Activated CD4-positive, alpha-beta T cell treated with anti-CD3 and anti-CD28 coated beads for 36 hours (primary cell): ENCODE measurements around the gene TADA1. TPM values are rescaled to one million over a fixed set of nuclear protein-coding genes. Genes with fewer than 3 reads are reported as not detected.
A peak's percentile ranks its signal among the peaks of the same experiment; 100 is the strongest.

Experiments used
- ATAC-seq: fragments of 200-7000 bp; cut with Tn5 transposase; one replicate; pipeline ENCODE4 v1.10.0; 2021; ENCODE audit warnings: mild to moderate bottlenecking, moderate library complexity
- CTCF ChIA-PET: fragments of 350-600 bp; sonication (Branson Sonifier 250); formaldehyde crosslinking; loops from one replicate; lab custom pipeline; 2021; ENCODE audit warnings: antibody characterized with exemption; lab: Charles Lee
- POLR2A ChIA-PET: fragments of 350-600 bp; sonication (Branson Sonifier 250); formaldehyde crosslinking; loops from one replicate; lab custom pipeline; 2021; ENCODE audit warnings: antibody characterized with exemption, inconsistent platforms; lab: Charles Lee
- DNase-seq: peaks from one replicate; pipeline ENCODE4 v3.0.0-alpha.2; 2020
- H3K27ac Mint-ChIP-seq: one replicate; pipeline ENCODE4 v1.8.0; 2021; ENCODE audit warnings: mixed read lengths
- H3K27me3 Mint-ChIP-seq: one replicate; pipeline ENCODE4 v1.8.0; 2021; ENCODE audit warnings: mixed read lengths
- H3K36me3 Mint-ChIP-seq: one replicate; pipeline ENCODE4 v1.8.0; 2021; ENCODE audit warnings: low read depth, mixed read lengths
- H3K4me1 Mint-ChIP-seq: one replicate; pipeline ENCODE4 v1.8.0; 2021; ENCODE audit warnings: mixed read lengths
- H3K4me3 Mint-ChIP-seq: one replicate; pipeline ENCODE4 v1.8.0; 2021; ENCODE audit warnings: mild to moderate bottlenecking, moderate library complexity, mixed read lengths
- H3K9me3 Mint-ChIP-seq: one replicate; pipeline ENCODE4 v1.8.0; 2021; ENCODE audit warnings: low read depth, mixed read lengths
- intact Hi-C, 2 experiments: fragments of 100-400 bp; cut with DNase I in 1 of 2; cut with micrococcal nuclease in 1 of 2; formaldehyde crosslinking; loops; one replicate each; pipeline versions ENCODE4 v1.14.2 to v1.15.1; 2022 to 2024; cut with DNase I, micrococcal nuclease
- total RNA-seq, 2 experiments: library from RNA; stranded (reverse); gene quantifications; one replicate each; pipeline ENCODE4 v1.2.3, GENCODE V29; 2021

The TADA1 gene
- total RNA-seq: 10 to 100 TPM; 16.0 to 19.5 TPM

GRCh38 chr1:166875734-166876539 lies at the start of gene TADA1:
Gene TADA1 (minus strand): TSS chr1:166876264. CDS start chr1:166876233, 31 bp downstream.
- intact Hi-C loops: loop anchor here (1.0 to 5.0 kb wide), 10 partner anchors 34 to 1244 kb away; partner anchors contain the start of genes POGK (in 2 of the 2), POU2F1 (in 2 of the 2), CREG1 (in 1 of the 2) and DCAF6 (in 1 of the 2)
- H3K4me1 Mint-ChIP-seq: peaks cover 45% of the 10 kb centered on the region
- H3K36me3 Mint-ChIP-seq: peaks cover 10% of the 10 kb centered on the region
- H3K9me3 Mint-ChIP-seq: peaks cover 3% of the 10 kb centered on the region
- ChIA-PET CTCF (interaction anchor here (0.5 to 5.7 kb wide), 13 partner anchors 9 to 870 kb away, joined by 3 to 42 read pairs (median 4); partner anchors contain the start of gene POGK), POLR2A (interaction anchor here (0.6 to 2.0 kb wide), 7 partner anchors 9 to 344 kb away, joined by 3 to 13 read pairs (median 4); partner anchors contain the start of genes POGK and POU2F1)
- H3K27ac Mint-ChIP-seq: peak within 1 kb of the TSS; percentile 97
- peak; percentile 91 for ATAC-seq
- H3K4me3 Mint-ChIP-seq: peak within 1 kb of the TSS; percentile 92
- peak; percentile 100 for DNase-seq
- no peaks in the 10 kb centered on the region for H3K27me3 Mint-ChIP-seq

GRCh38 chr1:166924823-166925541 lies 48.9 kb upstream of the TADA1 start:
- ATAC-seq (no peak), DNase-seq (no peak)
- Mint-ChIP-seq H3K27ac (no peak overlapping the region), H3K4me3 (no peak overlapping the region), H3K27me3 (peaks cover 16% of the 10 kb centered on the region), H3K9me3 (no peaks in the 10 kb centered on the region), H3K4me1 (no peaks in the 10 kb centered on the region), H3K36me3 (peaks cover 4% of the 10 kb centered on the region)
- intact Hi-C loops: no loop called here
- POLR2A ChIA-PET: no interaction called here
- CTCF ChIA-PET: interaction anchor here (0.9 kb wide), 1 partner anchor 15 kb away, joined by 3 read pairs; no protein-coding TSS in a partner anchor

- H3K4me1 Mint-ChIP-seq: no peaks in the 10 kb centered on the region
- H3K36me3 Mint-ChIP-seq: peaks cover 8% of the 10 kb centered on the region
- DNase-seq (peak; percentile 32), ATAC-seq (peak; percentile 57)
- H3K9me3 Mint-ChIP-seq: no peaks in the 10 kb centered on the region
- peaks cover 23% of the 10 kb centered on the region for H3K27me3 Mint-ChIP-seq
- ChIA-PET POLR2A (no interaction called here), CTCF (interaction anchor here (0.7 to 3.5 kb wide), 2 partner anchors 9 to 11 kb away, joined by 3 to 17 read pairs; no protein-coding TSS in a partner anchor)
- H3K4me3 Mint-ChIP-seq: no peak overlapping the region
- H3K27ac Mint-ChIP-seq: no peak overlapping the region
- intact Hi-C loops: no loop called here
Measured at GRCh38 chr1:166920561-166921475, 44.8 kb upstream of the TADA1 start.

GRCh38 chr1:166918956-166919316 lies 42.9 kb upstream of the TADA1 start:
- H3K36me3 Mint-ChIP-seq: peaks cover 8% of the 10 kb centered on the region
- CTCF ChIA-PET: interaction anchor here (0.7 to 2.1 kb wide), 6 partner anchors 9 to 140 kb away, joined by 3 to 13 read pairs (median 4); no protein-coding TSS in a partner anchor
- no peak overlapping the region for H3K27ac Mint-ChIP-seq
- peaks cover 23% of the 10 kb centered on the region for H3K27me3 Mint-ChIP-seq
- intact Hi-C loops: loop anchor here in 1 of 2 experiments (10.0 kb wide), 1 partner anchor 636 kb away; the partner anchor contains the start of gene CREG1
- POLR2A ChIA-PET: no interaction called here
- H3K4me3 Mint-ChIP-seq: no peak overlapping the region
- DNase-seq (no peak), ATAC-seq (no peak)
- no peaks in the 10 kb centered on the region for H3K4me1 Mint-ChIP-seq
- no peaks in the 10 kb centered on the region for H3K9me3 Mint-ChIP-seq

- H3K27ac Mint-ChIP-seq: no peak overlapping the region
- ChIA-PET POLR2A (no interaction called here), CTCF (interaction anchor here (0.6 to 2.1 kb wide), 5 partner anchors 8 to 481 kb away, joined by 3 to 13 read pairs (median 4); no protein-coding TSS in a partner anchor)
- peaks cover 8% of the 10 kb centered on the region for H3K36me3 Mint-ChIP-seq
- H3K9me3 Mint-ChIP-seq: no peaks in the 10 kb centered on the region
- no peak overlapping the region for H3K4me3 Mint-ChIP-seq
- no peaks in the 10 kb centered on the region for H3K4me1 Mint-ChIP-seq
- ATAC-seq (no peak), DNase-seq (no peak)
- H3K27me3 Mint-ChIP-seq: peaks cover 23% of the 10 kb centered on the region
- intact Hi-C loops: loop anchor here in 1 of 2 experiments (10.0 kb wide), 1 partner anchor 636 kb away; the partner anchor contains the start of gene CREG1
Measured at GRCh38 chr1:166918088-166918955, 42.3 kb upstream of the TADA1 start.

- Mint-ChIP-seq H3K36me3 (peaks cover 5% of the 10 kb centered on the region), H3K27ac (no peak overlapping the region), H3K4me3 (no peak overlapping the region), H3K9me3 (peaks cover 3% of the 10 kb centered on the region), H3K4me1 (peaks cover 4% of the 10 kb centered on the region), H3K27me3 (peaks cover 14% of the 10 kb centered on the region)
- ATAC-seq (no peak), DNase-seq (no peak)
- ChIA-PET POLR2A (interaction anchor here (0.6 kb wide), 1 partner anchor 77 kb away, joined by 3 read pairs; the partner anchor contains the start of gene POGK), CTCF (interaction anchor here (20.0 kb wide), 1 partner anchor 146 kb away, joined by 541 read pairs; no protein-coding TSS in a partner anchor)
- intact Hi-C loops: loop anchor here in 1 of 2 experiments (10.0 kb wide), 1 partner anchor 639 kb away; the partner anchor contains the start of gene CREG1
Measured at GRCh38 chr1:166915941-166916340, 39.9 kb upstream of the TADA1 start.

GRCh38 chr1:166915042-166915441 lies 39.0 kb upstream of the TADA1 start:
- DNase-seq (no peak), ATAC-seq (no peak)
- Mint-ChIP-seq H3K4me1 (peaks cover 10% of the 10 kb centered on the region), H3K27me3 (peaks cover 8% of the 10 kb centered on the region), H3K27ac (no peak overlapping the region), H3K36me3 (peaks cover 5% of the 10 kb centered on the region), H3K9me3 (peaks cover 3% of the 10 kb centered on the region), H3K4me3 (no peak overlapping the region)
- intact Hi-C loops: loop anchor here in 1 of 2 experiments (10.0 kb wide), 1 partner anchor 640 kb away; the partner anchor contains the start of gene CREG1
- ChIA-PET CTCF (interaction anchor here (0.7 to 20.0 kb wide), 2 partner anchors 147 to 185 kb away, joined by 6 to 541 read pairs; no protein-coding TSS in a partner anchor), POLR2A (no interaction called here)

- peaks cover 3% of the 10 kb centered on the region for H3K9me3 Mint-ChIP-seq
- peaks cover under 1% of the 10 kb centered on the region for H3K27me3 Mint-ChIP-seq
- CTCF ChIA-PET: interaction anchor here (0.6 to 20.0 kb wide), 3 partner anchors 148 to 213 kb away, joined by 3 to 541 read pairs (median 3); no protein-coding TSS in a partner anchor
- intact Hi-C loops: loop anchor here (5.0 to 10.0 kb wide), 4 partner anchors 128 to 641 kb away; partner anchors contain the start of gene CREG1 (in 2 of the 2)
- peaks cover 10% of the 10 kb centered on the region for H3K4me1 Mint-ChIP-seq
- DNase-seq (no peak), ATAC-seq (no peak)
- peaks cover 3% of the 10 kb centered on the region for H3K36me3 Mint-ChIP-seq
- no peak overlapping the region for H3K27ac Mint-ChIP-seq
- POLR2A ChIA-PET: no interaction called here
- H3K4me3 Mint-ChIP-seq: no peak overlapping the region
Measured at GRCh38 chr1:166914111-166914510, 38.0 kb upstream of the TADA1 start.

GRCh38 chr1:166911624-166912023 lies 35.6 kb upstream of the TADA1 start:
- no peak for DNase-seq
- no peak overlapping the region for H3K4me3 Mint-ChIP-seq
- no peaks in the 10 kb centered on the region for H3K27me3 Mint-ChIP-seq
- peaks cover 10% of the 10 kb centered on the region for H3K4me1 Mint-ChIP-seq
- H3K27ac Mint-ChIP-seq: no peak overlapping the region
- H3K9me3 Mint-ChIP-seq: peaks cover 3% of the 10 kb centered on the region
- no peaks in the 10 kb centered on the region for H3K36me3 Mint-ChIP-seq
- ChIA-PET POLR2A (no interaction called here), CTCF (interaction anchor here (0.5 to 20.0 kb wide), 13 partner anchors 9 to 308 kb away, joined by 3 to 541 read pairs (median 4); partner anchors contain the start of gene POU2F1)
- no peak for ATAC-seq
- intact Hi-C loops: loop anchor here (2.0 to 10.0 kb wide), 5 partner anchors 65 to 643 kb away; partner anchors contain the start of gene CREG1 (in 2 of the 2)
